Neural cell (in vitro differentiated cells): Measurements from ENCODE around the gene ANKRD44. TPM values are rescaled to one million over a fixed set of nuclear protein-coding genes. Genes with fewer than 3 reads are reported as not detected.

Source experiments
- H2AFZ ChIP-seq: fragments of 200-600, 300-800 bp; sonication (generic), shearing (Covaris generic); 2 replicates; pipeline ENCODE4 v1.6.0; 2014; ENCODE audit warnings: low read depth, mild to moderate bottlenecking, antibody characterized with exemption, low read length, moderate library complexity
- H3F3A ChIP-seq: fragments of 200-600 bp; shearing (Covaris generic); 2 replicates; pipeline ENCODE4 v1.6.1; 2016; ENCODE audit warnings: mild to moderate bottlenecking, moderate library complexity, mixed read lengths, antibody characterized with exemption, low read length; ENCODE audit not compliant: insufficient read depth, poor library complexity, severe bottlenecking
- H3K27ac ChIP-seq: fragments of 200-600, 300-800 bp; sonication (generic), shearing (Covaris generic); 2 replicates; pipeline ENCODE4 v1.5.1; 2014; ENCODE audit warnings: mild to moderate bottlenecking, low read length, moderate library complexity
- H3K27me3 ChIP-seq: fragments of 300-800, 200-600 bp; sonication (generic), shearing (Covaris generic); 2 replicates; pipeline ENCODE4 v1.6.0; 2014; ENCODE audit warnings: mild to moderate bottlenecking, low read depth, low read length, moderate library complexity; ENCODE audit not compliant: insufficient read depth
- H3K36me3 ChIP-seq: fragments of 300-800, 200-600 bp; sonication (generic), shearing (Covaris generic); 2 replicates; pipeline ENCODE4 v1.5.1; 2014; ENCODE audit warnings: mild to moderate bottlenecking, antibody characterized with exemption, low read length, moderate library complexity; ENCODE audit not compliant: insufficient read depth
- H3K4me2 ChIP-seq: fragments of 300-800, 200-600 bp; sonication (generic), shearing (Covaris generic); 2 replicates; pipeline ENCODE4 v1.6.0; 2014; ENCODE audit warnings: mild to moderate bottlenecking, low read length
- H3K4me3 ChIP-seq: fragments of 300-800, 200-600 bp; sonication (generic), shearing (Covaris generic); 2 replicates; pipeline ENCODE4 v1.5.1; 2014; ENCODE audit warnings: mild to moderate bottlenecking, low read length, moderate library complexity
- H3K79me2 ChIP-seq: fragments of 200-600 bp; shearing (Covaris generic); replicated peaks from 2 replicates; pipeline ENCODE4 v1.6.0; 2014; ENCODE audit warnings: mild to moderate bottlenecking, low read length, moderate library complexity; ENCODE audit not compliant: insufficient read depth
- H3K9ac ChIP-seq: fragments of 300-800, 200-600 bp; sonication (generic), shearing (Covaris generic); 2 replicates; pipeline ENCODE4 v1.6.1; 2016; ENCODE audit warnings: mild to moderate bottlenecking, low read length, mixed read lengths
- H3K9me2 ChIP-seq: fragments of 200-600 bp; shearing (Covaris generic); 2 replicates; pipeline ENCODE4 v1.6.1; 2016; ENCODE audit warnings: mild to moderate bottlenecking, low read length, mixed read lengths; ENCODE audit not compliant: insufficient read depth
- H3K9me3 ChIP-seq: fragments of 200-600, 300-800 bp; sonication (generic), shearing (Covaris generic); 2 replicates; pipeline ENCODE4 v1.6.1; 2016; ENCODE audit warnings: mild to moderate bottlenecking, mixed run types, low read length, moderate library complexity, mixed read lengths
- H4K20me1 ChIP-seq: fragments of 200-600 bp; shearing (Covaris generic); 2 replicates; pipeline ENCODE4 v1.6.1; 2016; ENCODE audit warnings: mild to moderate bottlenecking, mixed run types; ENCODE audit not compliant: insufficient read depth
- CTCF ChIP-seq: fragments of 450-650 bp; IDR thresholded peaks from 2 replicates; pipeline ENCODE4 v1.5.1; 2014; ENCODE audit warnings: antibody characterized with exemption, mild to moderate bottlenecking, moderate library complexity; ENCODE audit not compliant: poor library complexity, severe bottlenecking
- EP300 ChIP-seq: fragments of 450-650 bp; conservative IDR thresholded peaks from 2 replicates; pipeline ENCODE4 v1.6.1; 2014; ENCODE audit warnings: antibody characterized with exemption, mild to moderate bottlenecking, moderate library complexity; ENCODE audit not compliant: poor library complexity, severe bottlenecking
- POLR2AphosphoS5 ChIP-seq: IDR thresholded peaks from 2 replicates; pipeline ENCODE4 v1.6.1; 2012
- RAD21 ChIP-seq: fragments of 450-650 bp; conservative IDR thresholded peaks from 2 replicates; pipeline ENCODE4 v1.6.1; 2014; ENCODE audit warnings: antibody characterized with exemption, mild to moderate bottlenecking, moderate library complexity
- REST ChIP-seq: IDR thresholded peaks from 2 replicates; pipeline ENCODE4 v1.6.1; 2012; ENCODE audit warnings: borderline replicate concordance
- TAF1 ChIP-seq: IDR thresholded peaks from 2 replicates; pipeline ENCODE4 v1.6.1; 2012; ENCODE audit warnings: low read depth
- polyA plus RNA-seq: library from polyadenylated mRNA; depleted of rRNA; stranded (reverse); fragments of >200 nt; gene quantifications from 2 replicates; pipeline ENCODE4 v1.2.3, GENCODE V29; 2014

The ANKRD44 gene
- polyA plus RNA-seq, 1 donor from 2014 or later, result 94.3 TPM

- H3K4me3 ChIP-seq, result no peak overlapping the region
- TF ChIP-seq REST (no peak), TAF1 (no peak), CTCF (no peak), EP300 (no peak), POLR2AphosphoS5 (no peak), RAD21 (no peak)
- H3K27me3 ChIP-seq, result no peaks in the 10 kb centered on the region
- H3K4me2 ChIP-seq, result no peak overlapping the region
- H3K9me3 ChIP-seq, result peaks cover 2% of the 10 kb centered on the region
- no peak overlapping the region for H2AFZ ChIP-seq
- no peaks in the 10 kb centered on the region for H4K20me1 ChIP-seq
- no peak overlapping the region for H3K9ac ChIP-seq
- peaks cover 2% of the 10 kb centered on the region for H3F3A ChIP-seq
- H3K36me3 ChIP-seq, result no peaks in the 10 kb centered on the region
- H3K27ac ChIP-seq, result no peak overlapping the region
- no peaks in the 10 kb centered on the region for H3K9me2 ChIP-seq
- H3K79me2 ChIP-seq, result no peaks in the 10 kb centered on the region
Observed at GRCh38 chr2:197059477-197059876, 251.1 kb downstream of the ANKRD44 start.

- no peak overlapping the region for H3K4me2 ChIP-seq
- no peak for TF ChIP-seq POLR2AphosphoS5
- no peak for TF ChIP-seq EP300
- no peak for TF ChIP-seq CTCF
- peak overlapping the region; percentile 19 for H3K27ac ChIP-seq
- H3K4me3 ChIP-seq, result no peak overlapping the region
- no peaks in the 10 kb centered on the region for H4K20me1 ChIP-seq
- H3K27me3 ChIP-seq, result no peaks in the 10 kb centered on the region
- H3K36me3 ChIP-seq, result no peaks in the 10 kb centered on the region
- H2AFZ ChIP-seq, result no peak overlapping the region
- no peaks in the 10 kb centered on the region for H3K79me2 ChIP-seq
- no peaks in the 10 kb centered on the region for H3K9me2 ChIP-seq
- H3K9me3 ChIP-seq, result peaks cover 2% of the 10 kb centered on the region
- H3K9ac ChIP-seq, result no peak overlapping the region
- peaks cover 2% of the 10 kb centered on the region for H3F3A ChIP-seq
Observed at GRCh38 chr2:197058777-197059300, 251.7 kb downstream of the ANKRD44 start.
